HepG2 (cell line): Measurements from ENCODE around the gene CRTC2. TPM values are rescaled to one million over a fixed set of nuclear protein-coding genes. Genes with fewer than 3 reads are reported as not detected.

Experiments
- ERF ChIP-seq: IDR thresholded peaks from 2 replicates; pipeline ENCODE4 v1.6.1; 2018; ENCODE audit warnings: missing biosample characterization, missing genetic modification reagents
- GABPB1 ChIP-seq: IDR thresholded peaks from 2 replicates; pipeline ENCODE4 v1.6.1; 2016; ENCODE audit warnings: mild to moderate bottlenecking, missing genetic modification reagents, moderate library complexity, missing compliant biosample characterization
- HMGXB4 ChIP-seq, 2 experiments: sonication (generic) in 1 of 2; formaldehyde crosslinking in 1 of 2; IDR thresholded peaks; 2 replicates each; pipeline versions ENCODE4 v1.4.0 to v1.6.1; 2018 to 2020; ENCODE audit warnings: missing genetic modification reagents in 2 of 2, borderline replicate concordance in 1 of 2, low read depth in 1 of 2, mild to moderate bottlenecking in 1 of 2, missing biosample characterization in 1 of 2
- HNF4G ChIP-seq, 2 experiments: sonication (generic) in 1 of 2; formaldehyde crosslinking in 1 of 2; IDR thresholded peaks; 2 replicates each; pipeline versions ENCODE4 v1.4.0 to v1.6.1; 2011 to 2020; ENCODE audit warnings: borderline replicate concordance in 2 of 2, low read depth in 2 of 2, mild to moderate bottlenecking in 2 of 2, low read length in 1 of 2, missing genetic modification reagents in 1 of 2, moderate library complexity in 1 of 2
- KDM6A ChIP-seq: IDR thresholded peaks from 2 replicates; pipeline ENCODE4 v1.6.1; 2016; ENCODE audit warnings: low read depth
- MLLT10 ChIP-seq: sonication (generic); formaldehyde crosslinking; IDR thresholded peaks from 2 replicates; pipeline ENCODE4 v1.4.0; 2020; ENCODE audit warnings: missing genetic modification reagents
- MTERF4 ChIP-seq: sonication (generic); formaldehyde crosslinking; IDR thresholded peaks from 2 replicates; pipeline ENCODE4 v1.8.0; 2023; ENCODE audit warnings: mild to moderate bottlenecking, missing genetic modification reagents
- MTF2 ChIP-seq: sonication (generic); formaldehyde crosslinking; IDR thresholded peaks from 2 replicates; pipeline ENCODE4 v1.5.0; 2020; ENCODE audit warnings: missing genetic modification reagents, borderline replicate concordance
- NFYC ChIP-seq: IDR thresholded peaks from 2 replicates; pipeline ENCODE4 v1.6.1; 2016; ENCODE audit warnings: missing genetic modification reagents, missing compliant biosample characterization
- PATZ1 ChIP-seq: sonication (generic); formaldehyde crosslinking; IDR thresholded peaks from 2 replicates; pipeline ENCODE4 v1.4.0; 2020; ENCODE audit warnings: missing genetic modification reagents
- THAP9 ChIP-seq: sonication (generic); formaldehyde crosslinking; IDR thresholded peaks from 2 replicates; pipeline ENCODE4; 2020; ENCODE audit warnings: missing genetic modification reagents, mild to moderate bottlenecking, borderline replicate concordance
- ZBTB7B ChIP-seq: sonication (generic); formaldehyde crosslinking; IDR thresholded peaks from 2 replicates; pipeline ENCODE4 v1.4.0; 2020; ENCODE audit warnings: missing genetic modification reagents
- ZHX1 ChIP-seq: sonication (generic); formaldehyde crosslinking; IDR thresholded peaks from 2 replicates; pipeline ENCODE4 v1.8.1; 2022; ENCODE audit warnings: low read depth, mild to moderate bottlenecking, missing genetic modification reagents
- ZNF703 ChIP-seq: sonication (generic); formaldehyde crosslinking; IDR thresholded peaks from 2 replicates; pipeline ENCODE4 v1.5.1; 2020; ENCODE audit warnings: missing genetic modification reagents, mild to moderate bottlenecking, moderate library complexity, borderline replicate concordance
- ZNF747 ChIP-seq: sonication (generic); formaldehyde crosslinking; IDR thresholded peaks from 2 replicates; pipeline ENCODE4 v1.8.1; 2023; ENCODE audit warnings: missing genetic modification reagents, mild to moderate bottlenecking, borderline replicate concordance
- ZNF773 ChIP-seq: sonication (generic); formaldehyde crosslinking; IDR thresholded peaks from 2 replicates; pipeline ENCODE4 v1.4.0; 2020; ENCODE audit warnings: missing genetic modification reagents, borderline replicate concordance
- polyA plus RNA-seq, 8 experiments: library from polyadenylated mRNA; depleted of rRNA in 3 of 8; stranded (reverse) in 7 of 8; unstranded in 1 of 8; fragments of >200 nt; fragmentation: Illumina TruSeq in 4 of 8; extraction: Trizol in 4 of 8; gene quantifications; 2 replicates each; pipeline versions ENCODE4 v1.2.1 to v1.2.3, GENCODE V29; 2011 to 2016; ENCODE audit warnings: low read depth in 4 of 8, missing spikeins in 1 of 8, mixed read lengths in 1 of 8; ENCODE audit not compliant: insufficient read depth in 1 of 8
- total RNA-seq, 5 experiments: library from RNA; depleted of rRNA; stranded (reverse); fragments of >200 nt; fragmentation: Illumina TruSeq; extraction: Trizol; gene quantifications; 2 replicates each; pipeline ENCODE4 v1.2.3, GENCODE V29; 2016; ENCODE audit warnings: low read depth in 1 of 5
- TF ChIP-seq, protein P1 (sequence below): sonication (generic); formaldehyde crosslinking; IDR thresholded peaks from 2 replicates; pipeline ENCODE4 v1.8.0; 2022; ENCODE audit warnings: mild to moderate bottlenecking, missing genetic modification reagents, moderate library complexity

Gene CRTC2
- total and polyA plus RNA-seq, 2 of the 13 experiments (the other 11 are each of a cell fraction or from before 2014, with no cell fraction given) = 6.1 to 26.7 TPM

DNA sequence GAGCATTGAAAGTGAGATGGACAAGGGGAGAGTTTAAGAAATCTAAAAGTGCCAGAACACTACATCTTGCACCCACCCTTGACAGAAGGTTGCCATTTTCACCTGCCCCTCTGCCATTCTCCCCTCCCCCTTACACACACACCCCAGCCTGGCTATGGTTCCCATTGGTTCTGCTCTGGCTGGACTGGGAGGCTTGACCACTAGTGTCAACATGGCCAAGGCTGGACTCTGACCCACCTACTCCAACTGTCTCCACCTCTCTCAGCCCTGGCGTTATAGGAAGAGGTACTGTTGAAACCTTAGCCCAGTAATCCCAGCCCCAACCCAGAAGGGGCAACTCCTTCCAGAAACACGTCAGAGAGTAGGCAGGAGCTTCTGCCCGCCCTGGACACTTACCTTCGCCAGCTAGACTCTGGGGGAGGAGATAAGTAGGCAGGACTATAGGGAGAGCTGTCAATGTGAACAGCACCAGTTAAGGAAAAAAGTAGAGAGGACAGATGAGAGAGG, 4.5 kb downstream of the CRTC2 start (continued):
- TF ChIP-seq THAP9 (CRISPR knock-in tag) (peak; percentile 48; the same call in 1 of the 2 replicates), KDM6A (CRISPR knock-in tag) (peak; percentile 76), MTF2 (CRISPR knock-in tag) (no peak), GABPB1 (CRISPR knock-in tag) (0 out of 2 replicates have a peak, but pooled peaks have one; percentile 19), ZHX1 (CRISPR knock-in tag) (no peak), ERF (CRISPR knock-in tag) (0 out of 2 replicates have a peak, but pooled peaks have one; percentile 22), ZNF773 (CRISPR knock-in tag) (no peak), HMGXB4 (CRISPR knock-in tag; IDR thresholded peaks at IDR 0.05; ENCODE audit: borderline replicate concordance in 1 of 2, low read depth in 1 of 2) (0 out of 4 replicates have a peak, but pooled peaks of 1 of the 2 experiments have one; percentile 41), ZNF703 (CRISPR knock-in tag) (no peak), MLLT10 (CRISPR knock-in tag) (no peak), NFYC (CRISPR knock-in tag) (peak; percentile 74), HNF4G (IDR thresholded peaks at IDR 0.05; ENCODE audit: borderline replicate concordance, low read depth, low read length) (peak; percentile 76), HNF4G (CRISPR knock-in tag; IDR thresholded peaks at IDR 0.05; ENCODE audit: borderline replicate concordance, low read depth) (0 out of 2 replicates have a peak, but pooled peaks have one; percentile 73), PATZ1 (CRISPR knock-in tag) (peak; percentile 37), MTERF4 (CRISPR knock-in tag) (no peak), ZBTB7B (CRISPR knock-in tag) (peak; percentile 72), ZNF747 (CRISPR knock-in tag) (no peak)
- TF ChIP-seq, protein P1, sequence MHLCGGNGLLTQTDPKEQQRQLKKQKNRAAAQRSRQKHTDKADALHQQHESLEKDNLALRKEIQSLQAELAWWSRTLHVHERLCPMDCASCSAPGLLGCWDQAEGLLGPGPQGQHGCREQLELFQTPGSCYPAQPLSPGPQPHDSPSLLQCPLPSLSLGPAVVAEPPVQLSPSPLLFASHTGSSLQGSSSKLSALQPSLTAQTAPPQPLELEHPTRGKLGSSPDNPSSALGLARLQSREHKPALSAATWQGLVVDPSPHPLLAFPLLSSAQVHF (CRISPR knock-in tag) = no peak
